GM18873 (cell line): ENCODE measurements around the gene LAIR1.
"Not testable (repeated sequence)": the region's sequence is repeated elsewhere in the genome, so short reads cannot be mapped to it uniquely, and the experiment has no call there.

Experiments used
- ATAC-seq: cut with Tn5 transposase; IDR thresholded peaks from one replicate; pipeline ENCODE4 v1.9.1; 2021; ENCODE audit warnings: mild to moderate bottlenecking, moderate library complexity, moderate number of reproducible peaks; ENCODE audit not compliant: unreplicated experiment, low FRiP score

LAIR1 gene

DNA sequence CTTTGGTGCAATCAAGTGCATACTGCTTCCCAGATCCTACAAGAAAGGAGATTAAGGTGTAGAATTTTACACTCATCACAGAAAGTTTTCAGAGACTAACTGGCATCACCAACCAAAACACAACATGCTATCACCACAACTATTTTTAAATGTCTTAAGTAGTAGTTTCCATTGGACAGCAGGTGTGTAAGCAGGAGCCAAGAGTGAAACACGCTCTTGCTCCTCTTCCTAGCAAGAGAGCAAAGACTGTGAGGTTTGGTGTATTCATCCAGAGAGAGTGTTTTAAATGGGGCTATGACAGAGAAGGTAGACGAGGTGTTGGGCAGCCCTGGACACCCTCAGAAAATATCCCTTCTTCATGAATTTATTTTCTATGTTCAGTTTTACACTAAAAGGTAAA, 13.3 kb downstream of the LAIR1 start:
- no peak for ATAC-seq

GRCh38 chr19:54345938-54346386, 18.8 kb downstream of the LAIR1 start:
- no peak for ATAC-seq

GRCh38 chr19:54343868-54344267, 20.9 kb downstream of the LAIR1 start:
- no peak for ATAC-seq

- no peak for ATAC-seq
Observed at GRCh38 chr19:54341295-54341694, 23.4 kb downstream of the LAIR1 start.

- ATAC-seq: no peak
Observed at GRCh38 chr19:54339646-54340358, 24.9 kb downstream of the LAIR1 start.

GRCh38 chr19:54338521-54338920, 26.2 kb downstream of the LAIR1 start:
- no peak for ATAC-seq

- no peak for ATAC-seq
Observed at GRCh38 chr19:54337858-54338230, 26.9 kb downstream of the LAIR1 start.

GRCh38 chr19:54336893-54337857, 27.6 kb downstream of the LAIR1 start:
- no peak for ATAC-seq

DNA sequence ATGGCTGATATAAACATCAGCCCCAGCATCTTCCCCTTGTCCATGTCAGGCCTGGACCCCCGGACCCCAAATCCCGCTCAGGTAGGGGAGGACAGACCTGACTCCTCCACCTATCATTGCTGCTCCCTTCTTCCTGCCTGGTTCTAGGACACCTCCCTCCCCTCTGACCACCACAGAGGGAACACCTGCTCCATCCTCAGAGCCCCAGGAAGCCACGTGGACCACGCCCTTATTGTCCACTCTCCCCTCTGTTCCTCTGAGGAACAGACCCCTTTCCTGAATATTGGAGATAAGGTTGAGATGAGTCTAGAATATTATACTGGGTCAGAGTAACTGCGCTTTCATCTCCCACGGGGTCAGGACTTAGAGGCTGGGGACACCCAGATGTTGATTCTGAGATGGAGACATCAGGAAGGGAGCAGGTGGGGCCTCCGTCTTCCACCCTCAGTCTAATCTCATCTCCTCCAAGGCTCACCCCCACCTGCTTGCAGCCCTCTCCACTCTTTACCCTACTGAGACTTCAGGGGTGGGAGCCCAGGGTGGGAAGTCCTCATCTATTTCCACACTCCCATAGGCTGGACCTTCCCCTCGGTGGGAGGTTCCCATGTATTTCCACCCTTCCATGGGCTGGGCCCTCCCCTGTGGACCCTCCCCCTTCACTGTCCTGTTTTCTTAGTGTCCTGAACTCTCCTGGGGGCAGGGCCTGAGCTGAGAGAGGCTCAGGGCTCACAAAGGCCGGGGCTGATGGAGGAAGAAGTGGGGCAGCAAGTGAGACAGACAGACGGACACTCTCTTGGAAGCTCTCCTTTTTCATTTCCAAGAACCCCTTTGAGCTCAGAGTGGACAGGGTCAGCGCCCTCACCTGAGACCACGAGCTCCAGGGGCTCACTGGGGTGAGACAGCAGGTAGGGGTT, 28.5 kb downstream of the LAIR1 start:
- no peak for ATAC-seq

DNA sequence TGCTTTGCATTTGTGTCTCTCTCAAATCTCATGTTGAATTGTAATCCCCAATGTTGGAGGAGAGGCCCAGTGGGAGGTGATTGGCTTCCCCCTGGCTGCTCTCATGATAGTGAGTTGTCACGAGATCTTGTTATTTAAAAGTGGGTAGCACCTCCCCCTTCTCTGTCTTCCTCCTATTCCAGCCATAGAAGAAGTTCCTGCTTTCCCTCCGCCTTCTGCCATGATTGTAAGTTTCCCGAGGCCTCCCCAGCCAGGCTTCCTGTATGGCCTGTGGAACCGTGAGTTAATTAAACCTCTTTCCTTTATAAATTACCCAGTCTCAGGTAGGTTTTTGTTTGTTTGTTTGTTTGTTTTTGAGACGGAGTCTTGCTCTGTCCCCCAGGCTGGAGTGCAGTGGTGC, 29.6 kb downstream of the LAIR1 start:
- ATAC-seq: no peak

GRCh38 chr19:54333586-54334298, 31.0 kb downstream of the LAIR1 start:
- no peak for ATAC-seq

GRCh38 chr19:54332149-54332548, 32.6 kb downstream of the LAIR1 start:
- ATAC-seq: no peak

- ATAC-seq: no peak
Observed at GRCh38 chr19:54331626-54332025, 33.1 kb downstream of the LAIR1 start.

DNA sequence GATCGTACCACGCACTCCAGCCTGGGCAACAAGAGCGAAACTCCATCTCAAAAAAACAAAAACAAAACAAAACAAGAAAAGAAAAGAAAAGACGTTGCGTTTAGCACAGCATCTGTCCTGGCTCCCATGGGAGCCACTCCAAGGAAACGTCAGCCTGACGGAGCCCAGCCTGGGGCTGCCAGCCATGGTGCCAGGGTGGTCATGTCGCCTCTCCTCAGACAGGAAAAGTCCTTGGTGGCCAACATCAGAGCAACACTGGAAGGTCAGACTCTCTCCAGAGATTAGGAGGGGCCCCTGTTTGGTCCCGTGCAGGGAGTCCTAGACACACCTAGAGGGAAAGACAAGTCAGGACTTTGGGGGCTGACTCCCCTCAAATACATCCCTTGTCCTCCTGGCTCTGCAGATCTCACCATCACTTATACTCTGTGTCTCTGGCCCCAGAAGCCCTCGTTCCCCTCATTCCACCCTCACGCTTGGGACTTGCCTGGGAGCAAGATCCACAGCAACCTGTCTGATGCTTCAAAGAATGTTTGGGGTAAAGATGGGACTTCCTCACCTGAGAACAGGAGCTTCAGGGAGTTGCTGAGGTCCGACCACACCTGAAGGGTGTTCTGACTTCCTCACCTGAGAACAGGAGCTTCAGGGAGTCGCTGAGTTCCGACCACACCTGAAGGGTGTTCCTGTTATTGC, 35.1 kb downstream of the LAIR1 start:
- no peak for ATAC-seq

GRCh38 chr19:54328781-54329180, 36.0 kb downstream of the LAIR1 start:
- not testable (repeated sequence) for ATAC-seq

GRCh38 chr19:54325631-54326030, 39.1 kb downstream of the LAIR1 start:
- ATAC-seq: no peak

GRCh38 chr19:54325194-54325621, 39.5 kb downstream of the LAIR1 start:
- ATAC-seq: no peak

DNA sequence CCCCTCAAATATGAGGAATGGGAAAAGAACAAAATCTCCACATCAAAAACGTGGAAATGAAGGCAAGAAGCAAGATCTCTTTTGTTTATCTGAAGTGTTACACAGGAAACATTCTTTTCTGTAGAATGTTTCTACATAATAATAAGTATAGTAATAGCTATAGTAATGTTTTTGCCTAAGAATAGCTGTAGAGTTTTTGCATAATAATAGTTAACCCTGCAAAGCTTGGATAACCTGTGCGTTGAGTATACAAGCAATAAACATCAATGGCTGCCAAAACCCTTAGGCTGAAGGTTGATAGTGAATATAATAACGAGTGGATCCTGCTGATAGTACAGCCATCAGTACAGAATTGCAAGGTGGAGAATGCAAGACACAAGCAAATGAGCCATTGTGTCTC, 40.7 kb downstream of the LAIR1 start:
- ATAC-seq: no peak

- not testable (repeated sequence) for ATAC-seq
Observed at GRCh38 chr19:54322934-54323333, 41.8 kb downstream of the LAIR1 start.
